Heart left ventricle (tissue), 16 donors: Measurements from ENCODE around the gene IQGAP2. TPM values are rescaled to one million over a fixed set of nuclear protein-coding genes. Genes with fewer than 3 reads are reported as not detected.
A peak's percentile ranks its signal among the peaks of the same experiment; 100 is the strongest.

ENCODE experiments used
- ATAC-seq, 4 donors: fragments of 200-7000 bp; cut with Tn5 transposase; one replicate each; pipeline ENCODE4 v1.9.1; 2020 to 2022; ENCODE audit warnings: moderate library complexity in 4 of 4, mild to moderate bottlenecking in 3 of 4, moderate number of reproducible peaks in 1 of 4
- DNase-seq, 5 donors: peaks; one replicate each; pipeline ENCODE4 v3.0.0-alpha.2; 2020
- H3K27ac ChIP-seq, 12 donors: fragments of 200-600 bp; sonication (generic) in 4 of 12; one replicate each; pipeline versions ENCODE4 v1.5.0 to v1.8.0; 2016 to 2022; ENCODE audit warnings: mild to moderate bottlenecking in 2 of 12
- H3K27me3 ChIP-seq, 9 donors: fragments of 200-600 bp; sonication (generic) in 2 of 9; one replicate each; pipeline versions ENCODE4 v1.5.1 to v1.8.0; 2016 to 2022; ENCODE audit warnings: mild to moderate bottlenecking in 3 of 9
- H3K36me3 ChIP-seq, 9 donors: fragments of 200-600 bp; sonication (generic) in 2 of 9; one replicate each; pipeline versions ENCODE4 v1.5.0 to v1.8.0; 2018 to 2022; ENCODE audit warnings: mild to moderate bottlenecking in 2 of 9
- H3K4me1 ChIP-seq, 12 donors: fragments of 200-600 bp; sonication (generic) in 4 of 12; one replicate each; pipeline versions ENCODE4 v1.5.0 to v1.8.0; 2016 to 2022; ENCODE audit warnings: mild to moderate bottlenecking in 3 of 12
- H3K4me3 ChIP-seq, 12 donors: fragments of 200-600 bp; sonication (generic) in 4 of 12; one replicate each; pipeline versions ENCODE4 v1.5.0 to v1.8.0; 2017 to 2022; ENCODE audit warnings: mild to moderate bottlenecking in 9 of 12, moderate library complexity in 4 of 12
- H3K9me3 ChIP-seq, 12 donors: fragments of 200-600 bp; sonication (generic) in 4 of 12; one replicate each; pipeline versions ENCODE4 v1.5.0 to v1.8.0; 2016 to 2022; ENCODE audit warnings: mild to moderate bottlenecking in 1 of 12
- POLR2A ChIP-seq, 2 donors: fragments of 450-650 bp; IDR thresholded peaks; one replicate each; pipeline ENCODE4 v1.6.1; 2017; ENCODE audit warnings: antibody characterized with exemption in 2 of 2, mild to moderate bottlenecking in 2 of 2, moderate library complexity in 2 of 2
- WGBS, 4 donors: extraction: QIAGEN DNeasy Blood & Tissue Kit in 2 of 4; methylation state at CpG; one replicate each; pipeline versions ENCODE4 v1.1.5 to v1.1.7; 2013 to 2018; 5-methylcytosine and 5-hydroxymethylcytosine counted together
- intact Hi-C, 10 donors: fragments of 100-400 bp; cut with DNase I; formaldehyde crosslinking; loops; one replicate each; pipeline versions ENCODE4 v1.11.1 to v1.14.2; 2022
- polyA plus RNA-seq, 2 donors: library from polyadenylated mRNA; stranded (reverse); fragments of 200-250 nt; gene quantifications; one replicate each; pipeline ENCODE4 v1.2.3, GENCODE V29; 2013
- total RNA-seq, 9 donors: library from RNA; depleted of rRNA in 2 of 9; stranded (reverse); fragments of >200 nt in 2 of 9; fragmentation: NEBNext Ultra II Directional in 3 of 9; extraction: Animal tissue kit (Norgen Biotek cat#: 25700) in 3 of 9; gene quantifications; one replicate each; pipeline versions ENCODE4 v1.1.0 to v1.2.4, GENCODE V29; 2016 to 2023
- TF ChIP-seq, protein P1 (sequence below), 12 donors: fragments of 200-600 bp; sonication (generic) in 4 of 12; IDR thresholded peaks; one replicate each; pipeline versions ENCODE4 v1.5.0 to v1.8.0; 2018 to 2022; ENCODE audit warnings: antibody characterized with exemption in 12 of 12, mild to moderate bottlenecking in 5 of 12
- donor health status: ischemic (EF 13 %, LVEDD 7.1; RV severe dilation, severe dysfunction).
- donor health status: healthy with polysubstance abuse.
- donor health status: DM: no; HTN: yes; CAD: no.
- donor health status: DM: no; HTN: no; CAD: no.
- donor health status: ischemic (EF 25% LVEDD 6.9; RV normal size, moderate dysfunction).
- donor health status: ischemic (EF 25% LVEDD 5.7; RV mildly dilated, moderate dysfunction).
- donor health status: healthy.
- donor health status: DM: yes; HTN: yes; CAD: no.
- donor health status: ischemic (EF 35%, LVEDD 5.7; RV mildly dilated, moderate dysfunction).
- donor health status: nonischemic (EF 11% LVEDD 7.7; RV severe dilation, severe dysfunction).
- donor health status: DM: yes; HTN: yes; CAD: no.
- donor health status: PGD.
- donor health status: ischemic (EF 29% LVEDD 5.4; RV normal size, mild dysfunction).
- donor health status: nonischemic (EF 23%, LVEDD 6.1; RV moderate dilation, normal function).

IQGAP2 gene
- total and polyA plus RNA-seq, 11 donors, result 1.7 to 35.4 (median 6.1) TPM

DNA sequence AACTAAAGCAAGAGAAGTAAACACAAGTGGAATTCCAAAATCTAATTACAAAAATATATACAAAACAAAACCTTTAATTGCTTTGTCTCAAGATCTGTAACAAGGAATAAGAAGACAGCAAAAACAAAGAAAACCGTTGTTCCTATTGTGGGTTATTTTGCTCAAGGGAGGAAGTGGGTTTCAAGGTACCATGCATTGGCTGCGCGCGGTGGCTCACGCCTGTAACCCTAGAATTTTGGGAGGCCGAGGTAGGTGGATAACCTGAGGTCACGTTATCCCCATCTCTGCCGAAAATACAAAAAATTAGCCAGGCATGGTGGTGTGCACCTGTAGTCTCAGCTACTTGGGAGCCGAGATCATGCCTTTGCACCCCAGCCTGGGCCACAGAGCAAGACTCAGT lies 12.1 kb upstream of the IQGAP2 start:
- Histone ChIP-seq H3K4me1 (peaks cover 0 to 6% (median 0%) of the 10 kb centered on the region in 12 donors), H3K36me3 (no peaks in the 10 kb centered on the region), H3K9me3 (no peaks in the 10 kb centered on the region), H3K27me3 (peaks cover 0 to 7% (median 0%) of the 10 kb centered on the region in 9 donors), H3K27ac (peak overlapping the region in 1 of 12 donors; percentile 46), H3K4me3 (no peak overlapping the region)
- DNase-seq, result no peak
- intact Hi-C loops, result no loop called here
- 84 to 91% (median 89%) methylated on average over 9 of the region's 9 CpGs for WGBS, 4 donors
- no peak for ATAC-seq
- TF ChIP-seq POLR2A (IDR thresholded peaks at IDR 0.05), result no peak
- TF ChIP-seq, protein P1, sequence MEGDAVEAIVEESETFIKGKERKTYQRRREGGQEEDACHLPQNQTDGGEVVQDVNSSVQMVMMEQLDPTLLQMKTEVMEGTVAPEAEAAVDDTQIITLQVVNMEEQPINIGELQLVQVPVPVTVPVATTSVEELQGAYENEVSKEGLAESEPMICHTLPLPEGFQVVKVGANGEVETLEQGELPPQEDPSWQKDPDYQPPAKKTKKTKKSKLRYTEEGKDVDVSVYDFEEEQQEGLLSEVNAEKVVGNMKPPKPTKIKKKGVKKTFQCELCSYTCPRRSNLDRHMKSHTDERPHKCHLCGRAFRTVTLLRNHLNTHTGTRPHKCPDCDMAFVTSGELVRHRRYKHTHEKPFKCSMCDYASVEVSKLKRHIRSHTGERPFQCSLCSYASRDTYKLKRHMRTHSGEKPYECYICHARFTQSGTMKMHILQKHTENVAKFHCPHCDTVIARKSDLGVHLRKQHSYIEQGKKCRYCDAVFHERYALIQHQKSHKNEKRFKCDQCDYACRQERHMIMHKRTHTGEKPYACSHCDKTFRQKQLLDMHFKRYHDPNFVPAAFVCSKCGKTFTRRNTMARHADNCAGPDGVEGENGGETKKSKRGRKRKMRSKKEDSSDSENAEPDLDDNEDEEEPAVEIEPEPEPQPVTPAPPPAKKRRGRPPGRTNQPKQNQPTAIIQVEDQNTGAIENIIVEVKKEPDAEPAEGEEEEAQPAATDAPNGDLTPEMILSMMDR (IDR thresholded peaks at IDR 0.05), result no peak

DNA sequence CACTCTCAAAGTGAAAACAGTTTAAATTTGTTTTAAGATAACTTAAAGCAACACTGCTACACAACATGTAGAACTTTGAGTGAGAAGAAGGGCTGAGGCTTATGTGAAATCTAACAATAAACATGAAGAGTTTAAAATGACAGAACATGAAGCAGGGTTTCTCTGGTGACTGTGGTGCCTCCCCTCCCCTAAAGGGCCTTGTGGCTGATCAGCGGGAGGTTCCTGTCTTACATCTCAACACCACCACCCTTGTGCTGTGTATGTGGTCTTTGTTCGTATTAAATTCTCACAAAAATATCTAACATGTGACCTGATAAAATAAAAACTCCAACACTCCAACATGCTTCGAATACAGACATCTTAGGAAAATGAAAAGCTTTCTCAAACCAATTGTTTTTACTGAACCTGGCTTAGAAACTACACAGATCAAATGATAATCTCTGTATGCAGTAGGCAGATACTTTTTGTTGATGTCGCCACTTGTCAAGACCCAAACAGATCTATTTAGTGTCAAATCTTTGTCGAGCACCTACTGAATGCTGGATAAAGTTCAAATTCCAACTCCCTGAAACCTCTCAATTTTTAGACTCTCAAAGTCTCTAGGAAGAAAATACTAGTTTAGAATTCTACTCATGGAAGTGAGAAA lies 9.9 kb upstream of the IQGAP2 start:
- Histone ChIP-seq H3K4me3 (no peak overlapping the region), H3K27ac (no peak overlapping the region), H3K36me3 (no peaks in the 10 kb centered on the region), H3K4me1 (peaks cover 0 to 6% (median 0%) of the 10 kb centered on the region in 12 donors), H3K9me3 (no peaks in the 10 kb centered on the region), H3K27me3 (peaks cover 0 to 16% (median 0%) of the 10 kb centered on the region in 9 donors)
- 78 to 83% (median 80%) methylated on average over 5 of the region's 5 CpGs for WGBS, 4 donors
- DNase-seq (no peak), ATAC-seq (no peak)
- TF ChIP-seq, protein P1 (IDR thresholded peaks at IDR 0.05), result no peak
- no peak for TF ChIP-seq POLR2A (IDR thresholded peaks at IDR 0.05)
- intact Hi-C loops, result no loop called here

GRCh38 chr5:76397200-76397599 lies 5.9 kb upstream of the IQGAP2 start:
- ATAC-seq (no peak), DNase-seq (no peak)
- H3K27ac ChIP-seq, result no peak overlapping the region
- 92 to 94% (median 93%) methylated on average over 2 of the region's 2 CpGs for WGBS, 4 donors
- peaks cover 0 to 11% (median 3%) of the 10 kb centered on the region in 12 donors for H3K4me1 ChIP-seq
- H3K27me3 ChIP-seq, result peaks cover 0 to 47% (median 6%) of the 10 kb centered on the region in 9 donors
- H3K36me3 ChIP-seq, result no peaks in the 10 kb centered on the region
- H3K9me3 ChIP-seq, result no peaks in the 10 kb centered on the region
- no peak overlapping the region for H3K4me3 ChIP-seq
- TF ChIP-seq POLR2A (IDR thresholded peaks at IDR 0.05), result no peak
- TF ChIP-seq, protein P1 (IDR thresholded peaks at IDR 0.05), result no peak
- intact Hi-C loops, result no loop called here

DNA sequence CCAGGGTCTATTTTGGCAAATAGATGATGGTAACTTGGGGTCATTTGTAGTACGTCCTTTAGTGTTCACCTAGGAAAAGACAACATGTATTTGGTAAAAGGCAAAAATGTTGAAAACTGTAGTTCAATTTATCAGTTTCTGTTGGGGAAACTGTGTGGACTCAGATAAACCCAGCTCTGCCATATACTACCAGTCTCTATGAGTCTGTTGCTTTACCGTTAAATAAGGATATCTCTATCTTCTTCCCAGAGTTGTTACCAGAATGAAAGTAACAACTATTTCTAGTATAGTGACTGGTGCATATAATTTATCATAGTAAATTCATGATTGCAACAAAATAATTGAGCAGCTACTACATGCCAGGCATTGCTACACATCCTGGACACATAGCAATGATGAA lies 3.8 kb upstream of the IQGAP2 start:
- Histone ChIP-seq H3K27me3 (peaks cover 0 to 61% (median 13%) of the 10 kb centered on the region in 9 donors), H3K9me3 (no peaks in the 10 kb centered on the region), H3K36me3 (no peaks in the 10 kb centered on the region), H3K4me1 (peaks cover 0 to 20% (median 10%) of the 10 kb centered on the region in 12 donors), H3K4me3 (no peak overlapping the region), H3K27ac (no peak overlapping the region)
- TF ChIP-seq, protein P1 (IDR thresholded peaks at IDR 0.05), result no peak
- TF ChIP-seq POLR2A (IDR thresholded peaks at IDR 0.05), result no peak
- WGBS, 4 donors, result 93 to 96% (median 95%) methylated on average over 2 of the region's 2 CpGs
- intact Hi-C loops, result no loop called here
- ATAC-seq, result no peak
- no peak for DNase-seq
